OCI-LY1 (cell line): ENCODE data around the gene NOTUM.

Experiments used
- EZH2 ChIP-seq: fragments of 200-600 bp; sonication (generic), shearing (Covaris generic); IDR thresholded peaks from 2 replicates; pipeline ENCODE4 v1.8.0; 2017; ENCODE audit warnings: borderline replicate concordance, mixed run types, mild to moderate bottlenecking, antibody characterized with exemption, low read length, moderate library complexity, mixed read lengths
- TF ChIP-seq, protein P1 (sequence below): fragments of 200-600 bp; sonication (generic), shearing (Covaris generic); IDR thresholded peaks from 2 replicates; pipeline ENCODE4 v1.5.1; 2017; ENCODE audit warnings: mild to moderate bottlenecking, antibody characterized with exemption, low read length, moderate library complexity, mixed read lengths

DNA sequence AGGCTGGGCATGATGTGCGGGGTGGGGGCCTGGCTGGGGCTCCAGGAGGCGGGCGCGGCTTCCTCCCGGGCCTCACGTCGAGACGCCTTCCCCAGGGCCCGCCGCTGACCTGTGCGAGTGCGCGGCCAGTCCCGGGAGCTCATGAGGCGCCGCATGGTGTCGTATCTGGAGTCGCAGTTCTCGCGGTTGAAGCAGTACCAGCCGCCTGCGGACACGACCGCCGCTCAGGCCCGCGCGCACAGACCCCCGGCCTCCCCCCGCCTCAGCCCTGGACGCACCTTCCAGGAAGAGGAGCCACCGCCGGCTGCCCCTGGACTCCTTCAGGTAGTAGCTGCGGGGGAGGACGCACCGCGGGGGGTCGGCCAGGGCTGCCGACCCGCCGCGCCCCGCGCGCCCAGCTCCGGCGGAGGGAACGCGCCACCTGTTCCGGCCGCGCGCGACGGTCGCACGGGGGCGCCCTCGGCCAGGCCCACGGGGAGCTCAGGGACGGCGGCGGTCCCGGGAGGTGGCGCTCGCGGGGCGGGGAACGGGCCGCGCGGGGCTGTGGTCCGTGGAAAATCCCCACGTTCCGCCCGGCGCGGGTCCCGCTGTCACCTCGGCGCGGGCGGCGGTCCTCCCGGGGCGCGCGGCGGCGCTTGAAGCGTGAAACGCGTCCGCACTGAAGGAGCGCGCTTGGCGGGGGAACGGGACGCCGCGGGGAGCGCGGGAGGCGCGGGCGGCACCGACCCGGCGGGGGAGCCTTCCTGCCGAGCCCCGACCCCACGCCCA lies 1.4 kb downstream of the NOTUM start:
- TF ChIP-seq, protein P1, sequence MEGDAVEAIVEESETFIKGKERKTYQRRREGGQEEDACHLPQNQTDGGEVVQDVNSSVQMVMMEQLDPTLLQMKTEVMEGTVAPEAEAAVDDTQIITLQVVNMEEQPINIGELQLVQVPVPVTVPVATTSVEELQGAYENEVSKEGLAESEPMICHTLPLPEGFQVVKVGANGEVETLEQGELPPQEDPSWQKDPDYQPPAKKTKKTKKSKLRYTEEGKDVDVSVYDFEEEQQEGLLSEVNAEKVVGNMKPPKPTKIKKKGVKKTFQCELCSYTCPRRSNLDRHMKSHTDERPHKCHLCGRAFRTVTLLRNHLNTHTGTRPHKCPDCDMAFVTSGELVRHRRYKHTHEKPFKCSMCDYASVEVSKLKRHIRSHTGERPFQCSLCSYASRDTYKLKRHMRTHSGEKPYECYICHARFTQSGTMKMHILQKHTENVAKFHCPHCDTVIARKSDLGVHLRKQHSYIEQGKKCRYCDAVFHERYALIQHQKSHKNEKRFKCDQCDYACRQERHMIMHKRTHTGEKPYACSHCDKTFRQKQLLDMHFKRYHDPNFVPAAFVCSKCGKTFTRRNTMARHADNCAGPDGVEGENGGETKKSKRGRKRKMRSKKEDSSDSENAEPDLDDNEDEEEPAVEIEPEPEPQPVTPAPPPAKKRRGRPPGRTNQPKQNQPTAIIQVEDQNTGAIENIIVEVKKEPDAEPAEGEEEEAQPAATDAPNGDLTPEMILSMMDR = peak; percentile 63
- TF ChIP-seq EZH2 = no peak
